Dedifferentiated amniotic fluid mesenchymal stem cell (primary cell): ENCODE data around the gene FUS.
"Not testable (repeated sequence)": the region's sequence is repeated elsewhere in the genome, so short reads cannot be mapped to it uniquely, and the experiment has no call there.

ENCODE experiments used
- DNase-seq: peaks from one replicate; pipeline ENCODE4 v3.0.0-alpha.2; 2016; ENCODE audit errors: extremely low spot score

The FUS gene

DNA sequence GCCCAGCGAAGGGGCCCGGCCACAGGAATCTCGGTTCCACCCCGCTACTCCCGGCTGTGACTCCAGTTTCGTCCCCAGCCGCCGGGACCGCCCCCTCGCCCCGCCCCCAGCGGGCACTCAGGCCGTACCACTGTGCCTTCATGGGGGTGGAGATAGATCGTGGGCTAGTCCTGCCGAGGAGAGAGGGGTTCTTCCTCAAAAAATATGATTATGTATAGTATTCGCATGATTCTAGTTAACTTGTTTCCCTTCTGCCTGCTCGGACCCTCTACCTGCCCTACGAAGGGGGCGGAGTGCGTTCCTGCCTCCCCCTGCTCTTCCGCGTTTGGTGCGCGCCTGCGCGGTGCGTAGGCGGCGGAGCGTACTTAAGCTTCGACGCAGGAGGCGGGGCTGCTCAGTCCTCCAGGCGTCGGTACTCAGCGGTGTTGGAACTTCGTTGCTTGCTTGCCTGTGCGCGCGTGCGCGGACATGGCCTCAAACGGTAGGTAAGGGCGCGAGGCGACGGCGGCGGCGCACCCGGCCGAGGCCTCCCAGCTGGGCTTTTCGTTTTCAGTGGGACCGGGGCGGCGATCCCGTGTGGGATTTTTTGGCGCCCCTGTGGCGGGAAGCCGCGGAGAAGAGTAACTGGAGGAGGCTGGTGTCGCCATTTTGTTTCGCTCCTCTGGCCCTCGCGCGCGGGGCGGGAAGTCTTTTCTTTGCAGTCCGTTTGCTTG, at the start of gene FUS:
TSS of gene FUS (plus strand) at position 393 of the 713 bp plus-strand sequence. CDS start at position 469, 76 bp downstream.
- peak; percentile 77 for DNase-seq

- DNase-seq = no peak
Measured at GRCh38 chr16:31130336-31130891, 49.5 kb upstream of the FUS start.

DNA sequence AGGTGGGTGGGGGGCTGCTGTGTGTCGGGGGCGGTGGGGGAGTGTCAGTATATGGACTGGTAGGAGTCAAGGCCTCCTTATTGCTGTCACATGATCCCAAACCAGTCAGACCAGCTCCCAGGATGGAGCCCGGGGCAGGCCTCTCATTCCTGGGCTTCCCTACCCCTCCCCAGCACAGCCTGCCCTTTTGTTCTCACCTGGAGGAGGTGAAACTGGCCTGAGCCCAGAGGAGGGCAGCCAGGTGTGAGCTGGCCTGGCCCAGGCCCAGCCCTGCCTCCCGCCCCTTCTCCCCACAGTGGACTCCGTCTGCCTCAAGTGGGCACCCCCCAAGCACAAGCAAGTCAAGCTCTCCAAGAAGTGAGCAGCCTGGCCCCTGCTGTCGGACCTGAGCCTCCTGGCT, 49.0 kb upstream of the FUS start:
- no peak for DNase-seq

DNA sequence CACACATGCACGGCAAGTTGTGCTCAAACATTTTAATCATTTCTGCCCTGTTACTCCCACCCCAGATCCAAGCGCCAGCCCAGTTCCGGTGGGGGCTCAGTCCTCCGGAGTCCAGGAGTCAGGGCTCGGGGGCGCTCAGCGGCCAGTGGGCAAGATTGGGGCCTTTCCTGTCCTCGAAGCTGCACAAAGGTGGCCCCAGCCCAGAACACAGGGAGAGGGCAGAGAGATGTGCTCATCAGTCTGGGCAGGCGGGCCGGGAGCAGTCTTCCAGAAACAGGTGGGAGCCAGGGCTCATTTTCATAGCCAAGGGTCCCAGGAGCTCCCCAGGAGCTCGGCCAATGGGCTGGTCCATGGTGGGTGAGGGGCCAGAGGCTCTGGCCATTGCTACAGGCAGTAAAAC, 48.5 kb upstream of the FUS start:
- no peak for DNase-seq

DNA sequence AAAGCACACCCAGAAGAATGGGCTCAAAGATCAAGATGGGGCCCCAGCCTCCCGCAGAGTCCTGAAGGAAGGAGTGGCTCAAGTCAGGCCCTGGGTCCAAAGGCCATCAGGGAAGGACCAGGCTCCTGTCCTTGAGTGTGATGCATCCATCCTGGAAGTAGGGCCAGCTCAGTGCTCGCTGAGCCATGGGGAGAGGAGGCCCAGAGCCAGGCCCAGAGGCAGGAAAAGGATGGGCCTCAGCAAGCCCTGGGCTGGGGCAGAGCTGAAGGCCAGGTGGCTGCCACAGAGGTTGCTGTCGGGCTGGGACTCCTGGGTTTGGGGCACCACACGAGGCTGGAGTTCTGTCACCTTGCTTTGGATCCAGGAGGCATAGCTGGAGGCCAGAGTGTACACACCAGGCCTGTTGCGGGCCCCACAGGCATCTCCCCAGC, 48.1 kb upstream of the FUS start:
- no peak for DNase-seq

GRCh38 chr16:31132303-31132979, 47.5 kb upstream of the FUS start:
- DNase-seq = no peak

DNA sequence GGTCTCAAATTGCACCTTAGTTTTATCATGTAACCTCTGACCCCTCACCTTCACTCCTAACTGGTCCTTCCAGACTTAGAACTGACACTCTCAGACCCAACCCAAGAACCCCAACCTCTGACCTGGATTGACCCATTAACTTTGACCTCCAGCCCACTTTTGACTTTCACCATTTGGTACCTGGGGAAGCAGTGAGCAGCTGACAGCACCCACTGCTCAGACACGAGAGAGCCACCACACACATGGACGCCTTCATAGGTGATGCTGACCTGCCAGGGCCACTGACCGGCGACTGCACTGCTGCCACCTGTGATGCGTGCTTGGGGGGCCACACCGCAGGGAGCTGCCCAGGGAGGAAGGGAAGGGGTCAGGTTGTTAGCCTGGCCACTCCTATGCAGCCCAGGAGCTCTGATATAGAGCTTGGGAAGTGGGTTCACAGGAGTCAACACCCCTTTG, 46.9 kb upstream of the FUS start:
- no peak for DNase-seq

- no peak for DNase-seq
Measured at GRCh38 chr16:31134091-31134571, 45.8 kb upstream of the FUS start.

DNA sequence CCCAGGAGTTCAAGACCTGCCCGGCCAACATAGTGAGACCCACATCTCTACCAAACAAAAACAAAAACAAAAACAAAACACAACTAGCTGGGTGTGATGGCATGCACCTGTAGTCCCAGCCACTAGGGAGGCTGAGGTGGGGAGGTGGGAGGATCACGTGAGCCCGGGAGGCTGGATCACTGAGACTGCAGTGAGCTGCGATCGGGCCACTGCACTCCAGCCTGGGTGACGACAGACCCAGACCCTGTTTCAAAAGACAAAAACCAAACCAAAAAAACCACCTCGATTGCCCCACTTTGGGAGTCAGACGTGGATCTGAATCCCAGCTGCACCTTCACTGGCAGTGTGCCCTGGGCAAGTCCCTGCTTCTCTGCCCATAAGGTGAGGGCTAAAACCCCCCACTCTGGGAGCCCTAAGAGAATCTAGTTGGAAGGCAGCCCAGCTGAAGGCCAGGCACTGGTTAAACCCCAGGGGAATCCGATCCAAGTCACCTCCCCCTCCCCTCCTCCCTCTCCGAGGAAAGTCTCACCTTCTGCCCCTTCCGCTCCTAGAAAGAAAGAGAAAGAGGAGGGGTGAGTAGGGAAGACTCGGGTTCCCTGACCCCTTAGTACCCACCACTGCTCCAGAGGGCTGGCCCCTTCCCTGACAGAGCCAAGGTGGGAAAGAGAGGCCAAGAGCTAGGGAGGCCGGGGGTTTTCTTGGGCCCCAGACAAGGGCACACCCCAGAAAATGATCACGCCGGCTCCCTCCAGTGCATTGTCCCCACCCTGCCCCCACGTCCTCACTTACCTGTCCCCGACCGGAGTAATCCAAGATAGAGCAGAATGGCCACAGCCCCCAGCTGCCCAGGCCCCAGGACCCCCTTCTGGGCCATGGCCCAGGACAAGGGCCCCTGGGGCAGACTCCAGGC, 45.1 kb upstream of the FUS start:
- DNase-seq = no peak

GRCh38 chr16:31135535-31136286, 44.2 kb upstream of the FUS start, which contains the start of gene PRSS8:
Gene PRSS8, minus strand, starts transcription at chr16:31135727. Its CDS starts 229 bp downstream, at chr16:31135498.
- no peak for DNase-seq

- DNase-seq = no peak
Measured at GRCh38 chr16:31136287-31136662, 43.7 kb upstream of the FUS start.

- not testable (repeated sequence) for DNase-seq
Measured at GRCh38 chr16:31136822-31137499, 43.0 kb upstream of the FUS start.

GRCh38 chr16:31138621-31139578, 41.0 kb upstream of the FUS start:
- no peak for DNase-seq

- DNase-seq = not testable (repeated sequence)
Measured at GRCh38 chr16:31141071-31141469, 38.9 kb upstream of the FUS start.

GRCh38 chr16:31141489-31142108, 38.3 kb upstream of the FUS start:
- no peak for DNase-seq

- DNase-seq = peak; percentile 98
Measured at GRCh38 chr16:31142109-31143010, 37.6 kb upstream of the FUS start.

DNA sequence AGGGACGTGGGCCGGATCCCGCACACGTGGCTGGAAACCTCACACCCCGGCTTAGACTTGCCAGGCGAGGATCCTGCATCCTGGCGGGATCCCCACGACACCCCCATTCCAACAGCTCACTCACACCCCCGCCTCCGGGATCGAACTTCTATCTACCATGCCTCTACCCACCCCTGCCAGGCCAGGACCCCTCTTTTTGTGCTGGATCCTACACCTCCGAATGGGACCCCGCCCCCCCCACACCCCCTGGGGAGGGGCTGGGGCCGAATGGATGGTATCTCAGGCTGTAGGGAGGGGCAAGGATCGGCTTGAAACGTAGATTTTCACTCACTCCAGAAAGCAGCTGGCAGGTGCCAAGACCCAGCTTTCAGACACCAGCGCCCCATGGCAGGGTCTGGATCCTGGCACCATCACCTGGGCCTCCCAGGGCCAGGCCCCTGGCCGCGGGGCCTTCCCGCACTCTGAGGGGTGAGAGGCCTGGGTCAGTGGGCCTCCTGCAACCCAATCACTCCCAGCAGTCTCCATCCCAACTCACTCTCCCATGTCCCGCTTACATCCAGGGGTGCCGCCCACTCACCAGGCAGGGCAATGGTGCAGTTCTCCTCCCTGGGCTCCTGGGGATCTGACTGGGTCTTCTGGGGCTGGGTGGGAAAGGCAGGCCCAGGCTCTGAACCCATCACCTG, 36.8 kb upstream of the FUS start:
- no peak for DNase-seq
